HG03280 (cell line): ENCODE data around the gene MRPL57.
"Not testable (repeated sequence)": the region's sequence is repeated elsewhere in the genome, so short reads cannot be mapped to it uniquely, and the experiment has no call there.

Experiments used
- ATAC-seq: cut with Tn5 transposase; IDR thresholded peaks from one replicate; pipeline ENCODE4 v1.9.1; 2021; ENCODE audit warnings: mild to moderate bottlenecking, moderate library complexity; ENCODE audit not compliant: unreplicated experiment

The MRPL57 gene

DNA sequence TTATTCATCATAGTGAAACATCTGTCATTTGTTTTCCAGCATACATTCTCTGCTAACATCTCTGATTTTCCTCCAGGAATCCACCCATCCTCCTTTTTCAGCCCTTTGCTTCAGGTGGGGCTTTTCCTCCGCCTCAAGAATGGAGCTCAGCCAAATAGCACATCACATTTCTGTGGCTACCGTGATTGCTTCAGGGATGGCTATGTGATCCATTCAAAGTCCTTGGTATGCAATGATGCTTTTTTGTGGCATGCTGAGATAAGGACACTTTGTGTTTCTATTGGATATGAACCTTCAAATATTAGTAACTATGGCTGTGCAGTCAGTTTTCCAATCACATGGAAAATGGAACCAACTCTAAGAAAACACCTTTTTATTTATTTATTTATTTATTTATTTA lies 18.3 kb downstream of the MRPL57 start:
- not testable (repeated sequence) for ATAC-seq

DNA sequence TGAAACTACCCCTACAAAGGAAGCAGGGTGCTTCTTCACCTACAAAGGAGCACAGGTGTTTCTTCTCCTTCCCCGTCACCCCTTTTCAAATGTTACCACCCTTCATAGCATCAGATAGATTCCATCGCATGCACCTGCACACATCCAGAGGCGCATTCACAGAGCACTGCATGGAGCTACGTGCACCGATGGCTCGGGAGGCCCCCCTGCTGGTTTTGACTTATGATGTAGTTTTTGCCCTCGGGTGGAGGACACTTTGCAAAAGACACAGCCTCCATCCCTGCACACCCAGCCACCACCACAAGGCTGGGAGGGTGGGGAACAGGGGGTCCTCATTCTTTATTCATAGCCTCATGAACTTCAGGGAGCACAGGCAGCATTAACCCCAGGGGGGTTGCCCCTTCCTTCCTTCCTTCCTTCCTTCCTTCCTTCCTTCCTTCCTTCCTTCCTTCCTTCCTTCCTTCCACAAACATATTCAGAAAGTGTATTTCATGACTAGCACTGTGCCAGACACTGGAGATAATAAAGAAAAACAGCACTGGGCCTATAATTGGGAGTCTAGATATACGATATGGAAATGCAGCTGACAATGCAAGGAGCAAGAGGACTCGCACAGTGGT lies 21.3 kb downstream of the MRPL57 start:
- not testable (repeated sequence) for ATAC-seq

DNA sequence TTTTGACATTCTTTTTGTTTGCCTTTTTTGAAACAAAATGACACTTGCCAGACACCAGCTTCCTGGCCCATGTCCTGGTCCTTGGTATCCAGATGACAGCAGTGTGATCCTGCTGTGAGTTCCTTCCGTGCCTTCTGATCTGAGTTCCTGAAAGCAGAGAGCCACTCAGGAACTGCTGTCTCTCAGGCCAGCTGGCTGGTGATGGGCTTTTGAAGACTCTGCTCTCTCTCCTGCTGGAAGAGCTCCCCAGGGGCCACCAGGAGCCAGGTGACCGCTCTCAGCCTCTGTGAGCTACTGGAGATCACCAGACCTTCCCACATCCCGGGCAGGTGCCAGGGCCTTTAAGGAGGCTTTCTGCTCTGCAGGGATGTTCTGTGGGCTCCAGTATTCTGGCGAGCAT lies 21.9 kb downstream of the MRPL57 start:
- not testable (repeated sequence) for ATAC-seq

DNA sequence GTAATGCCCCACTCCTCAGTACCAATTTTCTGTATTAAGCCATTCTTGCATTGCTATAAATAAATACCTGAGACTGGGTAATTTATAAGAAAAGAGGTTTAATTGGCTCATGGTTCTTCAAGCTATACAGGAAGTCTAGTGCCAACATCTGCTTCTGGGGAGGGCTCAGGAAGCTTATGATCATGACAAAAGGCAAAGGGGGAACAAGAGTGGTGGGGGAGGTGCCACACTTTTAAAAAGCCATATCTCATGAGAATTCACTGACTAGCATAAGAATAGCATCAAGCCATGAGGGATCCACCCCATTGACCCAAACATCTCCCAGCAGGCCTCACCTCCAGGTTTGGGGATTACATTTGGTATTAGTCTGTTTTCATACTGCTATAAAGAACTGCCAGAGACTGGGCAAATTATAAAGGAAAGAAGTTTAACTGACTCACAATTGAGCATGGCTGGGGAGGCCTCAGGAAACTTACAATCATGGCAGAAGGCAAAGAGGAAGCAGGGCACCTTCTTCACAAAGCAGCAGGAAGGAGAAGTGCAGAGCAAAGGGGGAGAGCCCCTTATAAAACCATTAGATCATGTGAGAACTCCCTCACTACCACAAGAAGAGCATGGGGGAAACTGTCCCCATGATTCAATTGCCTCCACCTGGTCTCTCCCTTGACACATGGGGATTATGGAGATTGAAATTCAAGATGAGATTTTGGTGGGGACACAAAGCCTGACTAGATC lies 25.2 kb downstream of the MRPL57 start:
- not testable (repeated sequence) for ATAC-seq

DNA sequence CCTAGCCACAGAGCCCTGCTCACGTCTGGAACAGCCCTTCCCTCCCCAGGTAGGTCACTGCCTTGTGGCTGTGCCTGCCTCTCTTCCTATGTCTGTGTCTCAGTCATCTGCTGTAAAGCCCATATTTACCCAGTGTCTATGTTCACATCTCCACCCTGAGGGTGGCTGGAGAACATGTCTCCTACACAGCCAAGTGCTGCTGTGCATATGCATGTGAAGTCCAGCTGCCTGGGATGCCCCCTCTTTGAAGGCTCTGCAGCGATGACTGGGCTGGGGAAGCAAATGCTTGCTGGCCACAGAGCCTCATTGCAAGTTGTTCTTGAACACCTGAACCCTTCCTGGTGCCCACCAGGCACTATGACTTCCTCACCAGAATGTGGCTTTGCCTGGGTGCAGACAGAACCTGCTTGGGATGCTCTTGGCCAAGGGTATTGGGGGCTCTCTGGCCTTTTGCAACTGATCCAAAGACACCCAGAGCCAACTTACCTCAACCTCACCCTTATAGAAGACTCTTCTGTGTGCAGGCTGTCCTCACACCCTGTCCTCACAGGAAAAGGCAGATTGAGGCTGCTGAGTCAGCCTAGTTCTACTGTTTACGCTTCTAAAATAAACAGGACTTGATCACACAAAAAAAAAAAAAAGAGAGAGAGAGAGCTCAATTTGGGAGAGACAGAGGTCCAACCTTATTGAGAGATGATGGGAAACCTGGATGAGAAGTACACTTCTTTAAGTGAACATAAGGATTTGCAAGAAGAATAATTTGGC lies 26.5 kb downstream of the MRPL57 start:
- ATAC-seq, result no peak

DNA sequence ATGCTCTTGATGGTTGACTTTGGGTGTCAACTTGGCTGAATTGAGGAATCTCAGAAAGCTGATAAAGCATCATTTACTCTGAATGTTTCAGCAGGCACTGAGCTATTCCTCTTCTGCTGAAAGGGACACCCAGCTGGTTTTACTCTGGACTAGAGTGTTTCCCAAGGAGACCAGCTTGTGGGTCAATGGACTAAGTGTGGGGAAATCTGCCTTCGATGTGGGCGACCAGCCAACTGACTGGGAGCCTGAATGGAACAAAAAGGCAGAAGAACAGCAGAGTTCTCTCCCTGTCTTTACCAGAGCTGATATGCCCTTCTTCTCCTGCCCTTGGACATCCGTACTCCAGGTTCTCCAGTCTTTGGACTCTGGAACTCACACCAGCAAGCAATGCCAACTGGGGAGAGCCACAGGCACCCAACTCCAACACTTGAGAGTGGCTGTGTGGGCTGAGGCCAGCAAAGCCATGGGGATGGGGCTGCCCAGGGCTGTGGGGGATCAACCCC lies 32.2 kb downstream of the MRPL57 start:
- no peak for ATAC-seq

DNA sequence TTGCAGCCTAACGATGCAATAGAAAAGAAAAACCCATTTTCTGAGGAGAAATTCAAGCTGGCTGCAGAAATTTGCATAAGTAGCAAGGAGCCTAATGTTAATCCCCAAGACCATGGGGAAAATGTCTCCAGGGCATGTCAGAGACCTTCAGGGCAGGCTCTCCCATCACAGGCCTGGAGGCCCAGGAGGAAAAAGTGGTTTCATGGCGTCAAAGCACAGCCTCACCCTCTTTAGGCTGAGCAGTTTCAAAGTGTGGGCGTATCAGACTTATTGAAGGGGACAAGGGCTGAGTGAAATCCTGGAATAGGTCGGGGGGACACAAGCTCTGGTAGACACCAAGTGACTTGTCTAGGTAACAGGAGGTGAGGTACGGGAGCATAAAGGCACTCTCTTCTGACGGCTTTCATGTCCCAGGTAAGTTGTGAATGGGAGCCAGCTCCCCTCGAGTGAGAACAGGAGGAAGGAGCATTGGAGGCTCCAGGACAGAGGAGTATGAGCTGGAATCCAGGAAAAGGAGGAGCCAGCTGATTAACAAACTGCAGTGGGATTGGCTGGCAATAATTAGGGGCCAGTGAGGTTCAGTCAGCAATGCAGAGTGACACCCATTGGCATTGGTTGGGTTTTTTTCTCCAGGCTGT lies 35.8 kb downstream of the MRPL57 start:
- ATAC-seq, result no peak

DNA sequence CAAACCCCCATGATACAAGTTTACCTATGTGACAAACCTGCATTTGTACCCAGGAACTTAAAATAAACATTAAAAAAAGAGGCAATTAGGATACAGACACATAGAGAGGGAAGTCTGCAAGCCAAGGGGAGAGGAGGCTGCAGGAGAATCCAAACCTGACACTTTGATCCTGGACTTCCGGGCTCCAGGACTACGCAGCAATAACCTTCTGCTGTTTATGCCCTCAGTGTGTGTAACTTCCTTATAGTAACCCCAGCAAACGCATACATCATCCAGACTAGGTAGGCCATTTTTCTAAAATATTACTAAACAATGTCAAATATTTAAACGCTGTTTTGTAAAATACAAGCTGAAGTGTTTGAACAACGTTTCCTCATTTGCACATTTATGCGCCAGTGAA lies 39.0 kb downstream of the MRPL57 start:
- ATAC-seq, result not testable (repeated sequence)

DNA sequence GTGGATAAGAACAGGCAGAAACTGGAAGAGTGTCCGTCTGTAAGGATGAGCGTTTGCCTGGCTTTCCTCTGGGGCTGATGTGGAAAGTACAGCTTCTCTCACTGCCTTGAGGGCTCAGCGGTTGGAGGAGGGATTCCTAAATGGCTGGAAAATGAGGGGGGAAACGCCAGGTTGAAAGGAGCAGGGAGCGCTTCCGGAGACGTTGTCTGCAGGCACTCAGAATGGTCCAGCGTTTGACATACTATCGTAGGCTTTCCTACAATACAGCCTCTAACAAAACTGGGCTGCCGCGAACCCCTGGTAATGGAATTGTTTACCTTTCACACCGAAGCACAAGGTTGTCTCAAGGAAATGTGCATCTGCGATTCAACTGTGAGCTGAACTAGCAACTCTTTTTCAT lies 39.9 kb downstream of the MRPL57 start:
- ATAC-seq, result no peak

DNA sequence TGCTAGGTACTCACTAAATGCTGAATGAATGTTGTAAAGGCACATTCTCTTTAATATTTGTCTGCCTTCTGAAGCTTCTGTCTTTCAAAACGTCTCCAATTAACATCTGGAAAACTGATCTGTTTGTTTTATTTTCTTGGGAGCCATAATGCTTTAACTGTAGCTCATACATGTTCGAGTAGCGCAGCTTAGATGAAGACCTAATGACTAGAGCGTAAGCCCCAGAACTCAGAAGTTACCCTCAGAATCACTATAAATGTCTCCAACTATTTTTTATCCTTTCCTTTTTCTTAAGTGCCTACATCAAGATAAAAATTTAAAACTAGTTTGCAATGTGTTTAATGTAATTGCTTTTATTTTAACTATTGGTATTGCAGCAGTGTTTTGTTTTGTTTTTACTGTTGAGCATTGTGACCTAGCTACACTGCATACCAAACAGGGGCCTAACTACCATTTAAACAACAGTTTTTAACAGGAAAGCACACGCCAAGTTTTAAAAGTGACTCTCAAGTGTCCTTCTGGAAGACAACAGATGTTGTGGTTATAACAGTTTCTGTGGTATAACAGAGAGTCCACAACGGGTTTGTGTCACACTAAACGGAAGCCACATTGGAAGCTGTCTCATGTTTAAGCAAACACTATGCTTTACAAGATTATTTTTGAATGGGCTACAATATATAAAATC lies 42.0 kb downstream of the MRPL57 start:
- ATAC-seq, result peak; percentile 93

DNA sequence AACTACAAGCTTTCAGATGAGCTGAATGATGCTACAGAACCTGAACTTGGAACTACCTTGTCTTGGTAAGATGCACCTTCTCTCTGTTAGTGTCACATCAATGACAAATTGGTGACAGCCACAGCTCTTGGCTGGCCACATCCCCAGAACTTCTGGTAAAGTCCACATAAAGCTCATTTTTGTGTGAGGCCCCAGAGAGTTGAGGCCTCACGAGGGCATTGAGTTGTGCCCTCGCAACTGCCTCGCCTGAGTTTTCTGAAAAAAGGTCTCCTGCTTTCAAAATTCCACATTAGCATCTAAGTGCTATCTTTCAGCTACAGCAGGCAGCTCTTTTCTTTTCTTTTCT lies 42.6 kb downstream of the MRPL57 start:
- ATAC-seq, result no peak

DNA sequence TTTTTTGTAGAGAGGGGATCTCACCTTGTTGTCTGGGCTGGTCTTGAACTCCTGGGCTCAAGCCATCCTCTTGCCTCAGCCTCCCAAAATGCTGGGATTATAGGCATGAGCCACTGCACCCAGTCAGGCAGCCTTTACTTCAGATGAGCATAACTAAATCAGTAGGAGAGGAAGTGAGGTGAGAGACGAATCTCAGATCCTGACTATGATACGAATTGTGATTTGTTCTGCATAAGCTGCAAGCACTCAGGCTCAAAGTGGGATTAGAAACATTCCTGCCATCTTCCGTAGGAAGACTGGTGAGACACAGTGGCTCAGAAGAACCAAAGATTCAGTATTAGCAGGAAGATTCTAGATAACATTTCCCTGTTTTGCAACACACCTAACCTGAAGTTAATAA lies 43.3 kb downstream of the MRPL57 start:
- not testable (repeated sequence) for ATAC-seq

DNA sequence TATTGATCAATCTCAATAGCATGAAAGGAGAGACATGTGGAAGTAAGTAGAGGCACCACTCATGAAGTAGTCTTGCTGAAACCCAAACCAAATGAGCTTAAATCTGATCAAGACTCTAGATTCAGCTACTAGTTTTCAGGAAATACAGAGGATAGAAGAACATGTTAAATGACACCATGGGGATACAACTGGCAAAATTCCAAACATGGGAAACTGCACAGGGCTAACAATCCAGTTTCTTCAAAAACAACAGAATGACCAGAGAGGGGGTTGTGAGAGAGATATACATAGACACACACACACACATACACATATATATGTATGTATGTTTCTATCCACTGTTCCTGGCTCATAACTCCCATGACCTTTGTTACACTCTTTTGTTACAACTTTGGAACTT lies 44.8 kb downstream of the MRPL57 start:
- ATAC-seq, result no peak

DNA sequence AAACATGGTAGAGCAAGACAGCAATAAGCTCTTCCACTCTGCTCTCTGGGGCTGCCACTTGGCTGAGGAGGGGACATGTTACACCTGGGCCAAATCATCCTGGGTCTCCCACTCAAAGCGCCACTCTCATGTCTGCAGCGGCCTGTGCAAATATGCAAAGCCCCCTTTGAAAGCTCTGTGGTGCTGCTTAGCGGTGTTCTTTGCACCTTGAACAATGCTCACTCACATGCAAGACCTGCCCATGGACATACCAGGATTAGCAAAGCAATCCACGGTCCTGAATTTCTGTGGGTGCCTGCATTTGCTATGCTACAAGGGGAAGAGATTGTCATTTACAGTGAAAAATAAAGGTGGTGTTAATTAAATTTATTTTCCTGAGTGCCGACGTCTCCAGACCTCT lies 48.6 kb downstream of the MRPL57 start:
- no peak for ATAC-seq

DNA sequence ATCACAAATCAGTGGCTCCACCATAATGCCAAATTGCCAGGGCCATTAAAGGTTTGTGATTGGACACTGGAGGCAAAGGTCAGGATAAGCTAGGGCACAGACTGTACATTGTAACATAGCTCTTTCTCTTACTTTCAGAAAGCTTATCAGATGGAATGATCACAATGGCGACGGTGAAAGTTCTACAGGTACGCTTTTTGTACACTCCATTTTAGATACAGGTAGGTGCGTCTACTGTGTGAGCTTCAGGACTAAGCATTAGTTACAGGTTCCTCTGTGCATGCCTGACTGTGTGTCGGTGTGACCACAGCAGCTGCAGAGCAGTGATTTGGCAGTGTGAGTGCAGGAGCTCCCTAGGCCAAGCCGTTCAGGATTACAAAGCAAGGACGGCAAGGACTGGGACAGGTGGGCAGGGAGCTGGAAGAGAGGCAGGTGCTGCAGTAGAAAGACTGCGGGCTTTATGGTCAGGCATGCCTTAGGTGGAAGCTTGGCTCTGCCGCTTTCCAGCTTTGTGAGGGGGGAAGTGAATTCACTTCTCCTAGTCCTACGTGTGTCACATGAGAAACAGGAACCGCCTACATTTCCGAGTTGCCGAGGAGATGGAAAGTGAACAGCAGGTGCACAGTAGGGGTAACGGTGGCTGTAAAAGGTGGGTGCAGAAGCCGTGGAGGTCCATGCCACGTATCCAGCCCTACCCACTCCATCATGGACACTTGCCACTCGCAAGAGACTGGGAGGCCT lies 49.6 kb downstream of the MRPL57 start:
- no peak for ATAC-seq

DNA sequence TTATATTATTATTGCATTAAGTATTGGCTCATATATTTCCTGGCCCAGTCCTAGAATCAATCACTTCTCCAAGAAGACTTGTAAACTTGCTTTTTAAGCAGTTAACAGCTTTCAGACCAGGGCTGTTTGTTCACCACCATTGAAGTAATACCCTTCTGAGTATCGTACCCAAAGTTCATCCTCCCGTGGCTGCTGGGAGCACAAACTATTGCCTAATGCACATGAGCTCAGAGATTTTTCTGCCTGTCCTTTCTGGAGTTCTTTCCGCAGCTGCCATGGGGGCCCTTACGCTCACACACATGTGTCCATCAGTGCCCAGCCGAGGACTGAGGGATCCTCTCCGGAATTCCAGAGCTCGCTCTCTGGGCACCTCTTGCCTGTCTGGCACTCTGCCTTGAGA lies 51.5 kb downstream of the MRPL57 start:
- ATAC-seq, result no peak
